ENCODE measurements around the gene FOXF1.

FOXF1 gene

DNA sequence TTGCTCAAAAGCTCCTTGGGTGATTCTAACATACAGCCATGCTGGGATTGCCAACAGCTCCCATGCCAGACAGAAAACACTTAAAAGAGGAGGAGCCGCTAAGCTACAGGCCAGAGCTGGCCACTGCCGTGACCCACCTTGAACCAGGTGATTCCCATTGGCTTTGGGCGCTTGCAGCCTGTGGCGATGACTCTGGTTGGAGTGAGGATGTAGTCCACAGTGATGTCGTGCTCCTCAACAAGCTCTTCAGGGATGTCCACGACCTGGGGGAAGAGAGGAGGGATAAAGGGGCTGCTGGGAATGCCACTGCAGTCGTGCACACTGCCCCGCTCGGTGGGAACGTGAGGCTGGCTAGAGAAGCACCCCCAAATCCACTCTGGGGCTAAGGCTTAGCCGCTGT, 31.2 kb downstream of the FOXF1 start:
- no peaks in the 10 kb centered on the region for H3K4me1 ChIP-seq (ENCODE audit: control insufficient read depth in 1 of 2, insufficient read depth in 1 of 2, low read depth in 1 of 2, low read length in 1 of 2)
- H3K36me3 ChIP-seq, result peaks cover 99% of the 10 kb centered on the region
- H3K9me3 ChIP-seq, result no peaks in the 10 kb centered on the region
- H3K27me3 ChIP-seq, result no peaks in the 10 kb centered on the region
- H3K4me3 ChIP-seq (ENCODE audit: low read depth in 1 of 2, low read length in 1 of 2), result no peak overlapping the region
- H3K27ac ChIP-seq, result no peak overlapping the region
- TF ChIP-seq, protein P1, sequence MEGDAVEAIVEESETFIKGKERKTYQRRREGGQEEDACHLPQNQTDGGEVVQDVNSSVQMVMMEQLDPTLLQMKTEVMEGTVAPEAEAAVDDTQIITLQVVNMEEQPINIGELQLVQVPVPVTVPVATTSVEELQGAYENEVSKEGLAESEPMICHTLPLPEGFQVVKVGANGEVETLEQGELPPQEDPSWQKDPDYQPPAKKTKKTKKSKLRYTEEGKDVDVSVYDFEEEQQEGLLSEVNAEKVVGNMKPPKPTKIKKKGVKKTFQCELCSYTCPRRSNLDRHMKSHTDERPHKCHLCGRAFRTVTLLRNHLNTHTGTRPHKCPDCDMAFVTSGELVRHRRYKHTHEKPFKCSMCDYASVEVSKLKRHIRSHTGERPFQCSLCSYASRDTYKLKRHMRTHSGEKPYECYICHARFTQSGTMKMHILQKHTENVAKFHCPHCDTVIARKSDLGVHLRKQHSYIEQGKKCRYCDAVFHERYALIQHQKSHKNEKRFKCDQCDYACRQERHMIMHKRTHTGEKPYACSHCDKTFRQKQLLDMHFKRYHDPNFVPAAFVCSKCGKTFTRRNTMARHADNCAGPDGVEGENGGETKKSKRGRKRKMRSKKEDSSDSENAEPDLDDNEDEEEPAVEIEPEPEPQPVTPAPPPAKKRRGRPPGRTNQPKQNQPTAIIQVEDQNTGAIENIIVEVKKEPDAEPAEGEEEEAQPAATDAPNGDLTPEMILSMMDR (IDR thresholded peaks at IDR 0.05), result no peak

DNA sequence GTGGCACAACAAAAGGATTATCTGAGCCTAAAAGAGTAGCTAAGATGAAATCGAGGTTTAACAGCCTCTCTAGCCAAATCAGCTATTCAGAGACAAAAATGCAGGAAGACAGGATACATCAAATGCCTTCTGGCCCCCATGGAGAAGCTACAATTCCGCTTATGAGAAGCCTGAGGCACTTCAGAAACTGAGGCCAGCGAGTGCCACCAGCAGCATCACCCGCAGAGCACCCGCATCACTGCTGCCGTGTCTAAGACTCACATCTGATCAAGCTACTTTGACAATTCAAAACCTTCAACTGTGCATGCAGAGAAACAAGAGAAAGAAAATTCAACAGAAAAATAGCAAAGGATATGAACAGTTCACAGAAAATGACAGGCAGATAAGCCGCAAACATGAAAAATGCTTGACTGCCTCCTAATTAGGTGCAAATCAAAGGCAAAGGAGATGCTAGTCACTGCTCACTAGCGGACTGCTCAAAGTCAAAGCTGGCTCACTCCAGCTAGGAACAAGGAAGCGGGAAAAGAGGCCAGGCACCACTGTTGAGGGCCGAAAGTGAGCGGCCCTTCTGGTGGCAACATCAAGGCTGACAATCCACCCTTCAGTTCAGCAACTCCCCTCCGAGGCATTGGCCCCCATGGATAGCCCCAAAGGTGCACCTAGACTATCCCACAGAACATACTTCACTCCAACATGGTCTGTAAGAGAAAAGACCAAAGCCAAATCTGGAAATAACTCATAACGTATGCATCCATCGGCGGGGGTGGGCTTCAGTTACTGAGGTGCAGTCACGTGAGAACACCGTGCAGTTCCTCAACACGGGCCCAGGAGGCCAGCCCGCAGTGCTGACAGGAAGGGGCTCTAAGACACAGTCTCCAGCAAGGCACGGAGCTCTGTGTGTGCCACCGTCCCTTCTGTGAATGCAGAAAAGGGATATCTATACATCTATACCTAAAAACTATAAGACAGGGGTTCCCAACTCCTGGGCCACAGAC, 32.7 kb downstream of the FOXF1 start:
- TF ChIP-seq, protein P1 (IDR thresholded peaks at IDR 0.05), result no peak
- no peaks in the 10 kb centered on the region for H3K27me3 ChIP-seq
- H3K36me3 ChIP-seq, result peaks cover 99% of the 10 kb centered on the region
- no peaks in the 10 kb centered on the region for H3K9me3 ChIP-seq
- H3K27ac ChIP-seq, result no peak overlapping the region
- no peak overlapping the region for H3K4me3 ChIP-seq (ENCODE audit: low read depth in 1 of 2, low read length in 1 of 2)
- H3K4me1 ChIP-seq (ENCODE audit: control insufficient read depth in 1 of 2, insufficient read depth in 1 of 2, low read depth in 1 of 2, low read length in 1 of 2), result no peaks in the 10 kb centered on the region

DNA sequence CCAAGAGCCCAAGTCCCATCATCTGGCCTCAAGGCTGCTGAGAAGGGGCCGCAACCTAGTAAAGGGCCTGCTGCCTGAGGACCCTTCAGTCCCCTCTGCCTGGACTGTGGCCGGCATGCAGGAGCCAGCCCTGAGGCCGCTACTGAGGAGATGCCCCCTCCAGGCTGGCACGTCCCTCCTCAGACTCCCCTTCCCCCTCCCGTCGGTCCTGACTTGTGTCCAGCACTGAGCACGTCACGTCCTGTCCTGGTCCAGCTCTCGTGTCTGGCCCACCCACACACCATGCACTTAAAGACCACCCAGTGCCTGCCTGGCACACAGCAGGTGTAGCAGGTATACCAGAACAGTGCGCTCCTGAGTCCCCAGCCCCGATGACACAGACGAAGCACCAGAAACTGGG, 35.2 kb downstream of the FOXF1 start:
- TF ChIP-seq, protein P1 (IDR thresholded peaks at IDR 0.05), result no peak
- Histone ChIP-seq H3K4me1 (ENCODE audit: control insufficient read depth in 1 of 2, insufficient read depth in 1 of 2, low read depth in 1 of 2, low read length in 1 of 2) (no peaks in the 10 kb centered on the region), H3K4me3 (ENCODE audit: low read depth in 1 of 2, low read length in 1 of 2) (no peak overlapping the region), H3K36me3 (peaks cover 99% of the 10 kb centered on the region), H3K27me3 (no peaks in the 10 kb centered on the region), H3K27ac (no peak overlapping the region), H3K9me3 (no peaks in the 10 kb centered on the region)

DNA sequence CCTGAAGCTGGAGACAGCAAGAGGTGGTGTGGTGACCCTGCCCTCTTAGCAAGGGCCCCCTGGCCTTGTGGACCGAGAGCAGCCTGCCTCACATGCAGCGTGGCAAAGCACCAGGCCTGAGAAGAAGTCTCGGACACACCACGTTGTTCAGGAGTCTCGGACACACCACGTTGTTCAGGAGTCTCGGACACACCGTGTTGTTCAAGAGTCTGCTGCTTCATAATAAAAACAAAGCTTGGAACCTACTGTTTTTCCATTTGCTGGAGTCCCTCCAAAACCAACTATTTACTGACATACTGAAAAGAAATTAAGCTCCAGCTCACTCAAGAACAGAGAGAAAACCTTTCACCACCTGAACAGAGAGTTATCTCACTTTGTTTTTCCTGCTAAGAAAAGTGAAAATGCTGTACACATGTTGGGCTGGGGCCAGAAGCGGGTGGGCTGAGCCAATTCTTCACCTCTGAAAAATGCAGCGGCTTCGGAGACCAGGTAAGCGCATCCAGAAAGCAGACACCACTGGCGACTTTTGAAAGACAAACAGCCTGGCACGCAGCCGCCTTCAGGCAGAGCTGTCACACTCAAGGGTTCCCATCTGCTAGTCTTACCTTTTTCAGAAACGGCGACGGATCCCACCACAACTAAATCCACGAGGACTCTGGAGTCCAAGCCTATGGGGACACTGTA, 35.8 kb downstream of the FOXF1 start:
- TF ChIP-seq, protein P1 (IDR thresholded peaks at IDR 0.05), result no peak
- H3K4me3 ChIP-seq (ENCODE audit: low read depth in 1 of 2, low read length in 1 of 2), result no peak overlapping the region
- no peaks in the 10 kb centered on the region for H3K4me1 ChIP-seq (ENCODE audit: control insufficient read depth in 1 of 2, insufficient read depth in 1 of 2, low read depth in 1 of 2, low read length in 1 of 2)
- no peaks in the 10 kb centered on the region for H3K9me3 ChIP-seq
- H3K27me3 ChIP-seq, result no peaks in the 10 kb centered on the region
- H3K36me3 ChIP-seq, result peaks cover 98% of the 10 kb centered on the region
- no peak overlapping the region for H3K27ac ChIP-seq

DNA sequence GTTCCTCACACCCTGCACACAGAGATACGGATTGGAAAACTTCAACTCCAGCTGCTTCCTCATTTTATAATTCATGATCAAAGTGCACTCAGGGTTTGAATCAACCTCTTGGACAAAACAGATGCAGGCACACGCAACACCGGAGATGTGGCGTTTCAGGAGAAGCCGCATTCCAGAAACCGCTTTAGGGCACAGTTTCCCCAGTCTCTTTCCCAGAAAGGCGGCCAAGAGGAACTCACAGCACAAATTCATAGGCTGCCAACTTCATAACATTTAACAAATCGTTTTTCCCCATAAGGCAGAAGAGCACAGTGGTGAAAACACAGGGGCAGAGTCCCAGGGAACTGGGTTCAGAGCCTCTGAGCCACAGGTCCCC, 36.3 kb downstream of the FOXF1 start:
- H3K4me1 ChIP-seq (ENCODE audit: control insufficient read depth in 1 of 2, insufficient read depth in 1 of 2, low read depth in 1 of 2, low read length in 1 of 2), result no peaks in the 10 kb centered on the region
- H3K9me3 ChIP-seq, result no peaks in the 10 kb centered on the region
- H3K27ac ChIP-seq, result no peak overlapping the region
- TF ChIP-seq, protein P1 (IDR thresholded peaks at IDR 0.05), result no peak
- no peaks in the 10 kb centered on the region for H3K27me3 ChIP-seq
- H3K4me3 ChIP-seq (ENCODE audit: low read depth in 1 of 2, low read length in 1 of 2), result no peak overlapping the region
- peaks cover 98% of the 10 kb centered on the region for H3K36me3 ChIP-seq
